GM18507 (cell line): ENCODE measurements around the gene DNAAF9.

ENCODE experiments used
- DNase-seq: peaks from one replicate; pipeline ENCODE4 v3.0.0; 2011; ENCODE audit warnings: low read depth; ENCODE audit not compliant: insufficient read length; ENCODE audit errors: extremely low spot score
- FAIRE-seq: peaks from 2 replicates; lab custom pipeline; 2011; peaks lifted over from hg19 to GRCh38; lab: Jason Lieb, UNC

Gene DNAAF9

GRCh38 chr20:3382836-3383235 lies 24.6 kb downstream of the DNAAF9 start:
- no peak for FAIRE-seq
- DNase-seq = no peak

GRCh38 chr20:3380228-3381070 lies 27.0 kb downstream of the DNAAF9 start:
- no peak for FAIRE-seq
- DNase-seq = no peak

GRCh38 chr20:3378138-3378537 lies 29.3 kb downstream of the DNAAF9 start:
- no peak for FAIRE-seq
- no peak for DNase-seq

- FAIRE-seq (no peak), DNase-seq (no peak)
Measured at GRCh38 chr20:3377644-3378043, 29.8 kb downstream of the DNAAF9 start.

GRCh38 chr20:3374296-3374695 lies 33.2 kb downstream of the DNAAF9 start:
- FAIRE-seq (no peak), DNase-seq (no peak)

GRCh38 chr20:3371754-3372153 lies 35.7 kb downstream of the DNAAF9 start:
- FAIRE-seq (no peak), DNase-seq (no peak)

GRCh38 chr20:3367089-3367488 lies 40.4 kb downstream of the DNAAF9 start:
- FAIRE-seq = no peak
- DNase-seq = no peak

GRCh38 chr20:3364323-3365013 lies 43.0 kb downstream of the DNAAF9 start:
- no peak for DNase-seq
- no peak for FAIRE-seq

GRCh38 chr20:3360752-3361151 lies 46.7 kb downstream of the DNAAF9 start:
- DNase-seq = no peak
- FAIRE-seq = no peak

GRCh38 chr20:3358676-3359340 lies 48.7 kb downstream of the DNAAF9 start:
- DNase-seq (no peak), FAIRE-seq (peak; percentile 15)
